Measurements from ENCODE around the gene SMCO3.

- TF ChIP-seq EP300 (conservative IDR thresholded peaks at IDR 0.05; ENCODE audit: poor library complexity, severe bottlenecking) (no peak), POLR2AphosphoS5 (IDR thresholded peaks at IDR 0.05) (no peak), CTCF (IDR thresholded peaks at IDR 0.05; ENCODE audit: poor library complexity, severe bottlenecking) (no peak)
Measured at GRCh38 chr12:14850929-14851663, 37.1 kb upstream of the SMCO3 start.
